ENCODE results near the gene SPON1. TPM values are rescaled to one million over a fixed set of nuclear protein-coding genes. Genes with fewer than 3 reads are reported as not detected.

SPON1 gene
- total RNA-seq, 1 donor from 2014 or later, result 13.2 TPM

GRCh38 chr11:14225666-14226065 is 263.1 kb downstream of the SPON1 start:
- Mint-ChIP-seq H3K36me3 (ENCODE audit: low read depth) (no peaks in the 10 kb centered on the region), H3K4me1 (peaks cover 21% of the 10 kb centered on the region), H3K27ac (ENCODE audit: unreplicated experiment) (no peak overlapping the region), H3K27me3 (ENCODE audit: low read depth) (peaks cover 27% of the 10 kb centered on the region), H3K4me3 (no peak overlapping the region), H3K9me3 (peaks cover 3% of the 10 kb centered on the region)
- no peak for TF ChIP-seq CTCF (conservative IDR thresholded peaks at IDR 0.05)
- no peak for DNase-seq (ENCODE audit: low read depth, low spot score)

- Mint-ChIP-seq H3K27ac (ENCODE audit: unreplicated experiment) (no peak overlapping the region), H3K36me3 (ENCODE audit: low read depth) (no peaks in the 10 kb centered on the region), H3K9me3 (peaks cover 3% of the 10 kb centered on the region), H3K4me1 (peaks cover 21% of the 10 kb centered on the region), H3K4me3 (no peak overlapping the region), H3K27me3 (ENCODE audit: low read depth) (peaks cover 44% of the 10 kb centered on the region)
- no peak for DNase-seq (ENCODE audit: low read depth, low spot score)
- no peak for TF ChIP-seq CTCF (conservative IDR thresholded peaks at IDR 0.05)
Observed at GRCh38 chr11:14228356-14228755, 265.8 kb downstream of the SPON1 start.

DNA sequence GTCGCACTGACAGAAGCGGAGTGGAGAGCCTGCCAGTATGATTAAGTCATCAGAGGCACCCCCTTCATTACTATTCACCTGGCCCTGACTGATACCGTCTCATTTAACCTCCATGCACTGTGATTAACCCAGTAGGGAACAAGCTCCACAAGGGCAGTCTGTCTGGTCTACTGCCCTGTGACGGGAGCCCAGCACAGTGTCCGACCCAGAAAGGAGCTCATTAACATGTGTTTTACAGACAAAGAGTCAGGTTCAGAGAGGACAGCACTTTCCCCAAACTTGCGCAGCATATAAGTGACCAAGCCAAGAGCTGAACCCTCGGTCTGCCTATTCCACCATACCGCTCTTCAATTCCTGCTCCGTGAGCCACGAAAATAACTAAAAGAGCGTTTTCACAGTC is 266.9 kb downstream of the SPON1 start:
- DNase-seq (ENCODE audit: low read depth, low spot score), result no peak
- Mint-ChIP-seq H3K27me3 (ENCODE audit: low read depth) (peaks cover 44% of the 10 kb centered on the region), H3K27ac (ENCODE audit: unreplicated experiment) (no peak overlapping the region), H3K36me3 (ENCODE audit: low read depth) (no peaks in the 10 kb centered on the region), H3K4me3 (no peak overlapping the region), H3K4me1 (peaks cover 21% of the 10 kb centered on the region), H3K9me3 (peaks cover 3% of the 10 kb centered on the region)
- no peak for TF ChIP-seq CTCF (conservative IDR thresholded peaks at IDR 0.05)

DNA sequence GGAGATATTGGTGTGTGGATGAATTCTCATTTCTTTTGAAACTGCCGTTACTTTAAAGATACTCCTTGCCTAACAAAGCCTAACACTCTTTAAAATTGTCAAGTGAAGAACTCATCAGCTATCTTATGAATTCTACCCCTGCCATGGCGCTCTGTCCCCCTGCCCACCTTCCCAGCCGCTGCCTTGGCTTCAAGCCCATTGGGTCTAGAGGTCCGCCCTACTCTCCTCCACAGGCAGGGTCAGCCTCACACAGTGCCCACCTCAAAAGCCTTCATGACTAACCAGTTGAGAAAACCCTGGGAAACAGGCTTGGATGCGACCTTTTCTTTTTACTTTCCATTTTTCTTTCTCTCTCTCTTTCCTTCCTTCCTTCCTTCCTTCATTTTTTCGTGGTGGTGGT is 267.9 kb downstream of the SPON1 start:
- DNase-seq (ENCODE audit: low read depth, low spot score), result no peak
- no peak overlapping the region for H3K4me3 Mint-ChIP-seq
- H3K27ac Mint-ChIP-seq (ENCODE audit: unreplicated experiment), result peak overlapping the region; percentile 81
- peaks cover 42% of the 10 kb centered on the region for H3K27me3 Mint-ChIP-seq (ENCODE audit: low read depth)
- peaks cover 3% of the 10 kb centered on the region for H3K9me3 Mint-ChIP-seq
- peaks cover 21% of the 10 kb centered on the region for H3K4me1 Mint-ChIP-seq
- no peak for TF ChIP-seq CTCF (conservative IDR thresholded peaks at IDR 0.05)
- H3K36me3 Mint-ChIP-seq (ENCODE audit: low read depth), result no peaks in the 10 kb centered on the region

DNA sequence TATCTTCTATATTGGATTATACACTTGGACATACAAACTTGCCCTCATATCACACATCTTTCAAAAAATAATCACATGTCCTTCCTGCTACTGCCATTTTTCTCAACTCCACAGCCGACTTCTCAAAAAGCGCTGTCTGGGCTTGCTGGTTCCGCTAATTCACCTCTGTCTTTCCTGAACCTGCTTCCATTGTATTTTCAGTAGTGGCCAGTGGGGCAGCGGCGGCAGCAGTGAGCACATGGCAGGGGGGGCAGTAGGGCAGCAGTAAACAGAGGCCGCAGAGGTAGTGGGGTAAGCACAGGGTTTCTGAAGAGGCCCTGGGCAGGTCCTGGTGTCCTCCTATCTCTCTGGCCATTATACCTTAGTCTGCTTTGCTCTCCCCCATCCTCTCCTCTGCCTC is 270.1 kb downstream of the SPON1 start:
- peak; percentile 32 for TF ChIP-seq CTCF (conservative IDR thresholded peaks at IDR 0.05)
- DNase-seq (ENCODE audit: low read depth, low spot score), result no peak
- H3K4me3 Mint-ChIP-seq, result no peak overlapping the region
- peaks cover 53% of the 10 kb centered on the region for H3K27me3 Mint-ChIP-seq (ENCODE audit: low read depth)
- H3K27ac Mint-ChIP-seq (ENCODE audit: unreplicated experiment), result no peak overlapping the region
- H3K36me3 Mint-ChIP-seq (ENCODE audit: low read depth), result no peaks in the 10 kb centered on the region
- no peaks in the 10 kb centered on the region for H3K9me3 Mint-ChIP-seq
- peaks cover 30% of the 10 kb centered on the region for H3K4me1 Mint-ChIP-seq

- peaks cover 45% of the 10 kb centered on the region for H3K27me3 Mint-ChIP-seq (ENCODE audit: low read depth)
- no peaks in the 10 kb centered on the region for H3K9me3 Mint-ChIP-seq
- no peak for TF ChIP-seq CTCF (conservative IDR thresholded peaks at IDR 0.05)
Observed at GRCh38 chr11:14234446-14234845, 271.9 kb downstream of the SPON1 start.

More at GRCh38 chr11:14234446-14234845, 271.9 kb downstream of the SPON1 start:
- Mint-ChIP-seq H3K27ac (ENCODE audit: unreplicated experiment) (no peak overlapping the region), H3K36me3 (ENCODE audit: low read depth) (no peaks in the 10 kb centered on the region), H3K4me3 (no peak overlapping the region), H3K4me1 (peaks cover 17% of the 10 kb centered on the region)
- DNase-seq (ENCODE audit: low read depth, low spot score), result no peak

Data from neural crest cell (in vitro differentiated cells).